Esophagus muscularis mucosa (tissue), 2 donors: Measurements from ENCODE around the gene IQGAP2.

Experiments used
- POLR2A ChIP-seq: fragments of 450-650 bp; IDR thresholded peaks from one replicate; pipeline ENCODE4 v1.6.1; 2017; ENCODE audit warnings: antibody characterized with exemption, moderate library complexity, mild to moderate bottlenecking, low read depth
- POLR2AphosphoS5 ChIP-seq, 2 donors: sonication (generic); formaldehyde crosslinking; IDR thresholded peaks; one replicate each; pipeline ENCODE4 v1.6.1; 2017; ENCODE audit warnings: antibody characterized with exemption in 2 of 2

DNA sequence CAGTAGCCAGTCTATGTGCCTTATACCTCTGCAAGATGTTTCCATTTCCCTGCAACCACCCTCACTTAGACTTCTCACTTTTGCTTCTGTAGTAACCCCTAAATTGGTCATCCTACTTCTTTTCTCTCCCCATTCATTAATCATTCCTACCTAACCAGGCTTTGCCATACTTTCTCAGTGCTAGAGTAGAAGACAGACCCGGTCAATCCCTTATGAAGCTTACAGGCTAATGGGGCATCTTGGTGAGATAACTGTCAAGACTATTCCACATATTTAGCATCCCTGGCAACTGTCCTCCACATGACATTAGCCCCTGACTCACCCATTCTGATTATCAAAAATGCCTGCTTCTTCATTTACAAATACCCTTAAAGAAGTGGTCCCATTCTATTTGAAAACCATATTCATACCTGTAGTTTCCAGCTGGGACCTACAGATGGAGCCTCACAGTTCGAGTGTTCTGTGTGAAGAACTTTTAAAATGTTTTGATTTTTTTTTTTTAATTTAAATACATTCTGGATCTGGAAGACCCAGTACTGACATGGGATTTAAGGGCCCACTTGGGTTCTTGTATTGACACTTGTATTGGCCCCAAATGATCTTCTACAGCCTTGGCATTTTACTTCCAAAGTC, 199.1 kb downstream of the IQGAP2 start:
- TF ChIP-seq POLR2A (no peak), POLR2AphosphoS5 (IDR thresholded peaks at IDR 0.05) (no peak)
